ENCODE measurements around the gene WDFY2. TPM values are rescaled to one million over a fixed set of nuclear protein-coding genes. Genes with fewer than 3 reads are reported as not detected.

The WDFY2 gene
- total and polyA plus RNA-seq, 2 of the 13 experiments (the other 11 are each of a cell fraction or from before 2014, with no cell fraction given), result 22.6 to 27.0 TPM

DNA sequence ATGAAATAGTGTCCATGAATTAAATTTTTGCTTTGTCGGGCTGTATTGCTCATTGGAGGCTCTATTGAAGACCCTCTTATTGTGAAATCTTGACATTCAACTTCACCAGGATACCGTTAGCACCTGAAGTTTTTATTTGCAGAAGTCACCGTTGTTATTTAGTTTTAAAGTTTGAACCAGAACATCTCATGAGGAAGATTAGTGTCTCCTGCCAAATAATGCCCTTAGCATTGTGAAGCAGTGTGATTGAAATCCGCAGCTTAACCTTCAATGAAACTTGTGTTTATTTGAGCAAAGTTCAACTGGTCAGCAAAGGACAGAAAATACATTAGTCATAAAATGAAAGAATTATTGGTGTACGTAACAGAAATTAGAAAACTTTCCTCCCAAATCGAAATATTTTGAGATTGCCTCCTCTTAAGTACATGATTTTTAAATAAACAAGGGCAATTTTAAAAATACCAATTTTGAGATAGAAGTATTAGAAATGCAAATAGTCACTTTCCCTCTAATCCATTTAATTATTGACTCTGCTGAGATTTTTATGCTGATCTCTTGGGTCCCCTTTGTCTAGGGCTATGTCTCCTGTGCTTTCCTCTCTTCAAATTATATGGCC lies 84.4 kb downstream of the WDFY2 start (continued):
- TF ChIP-seq, protein P1, sequence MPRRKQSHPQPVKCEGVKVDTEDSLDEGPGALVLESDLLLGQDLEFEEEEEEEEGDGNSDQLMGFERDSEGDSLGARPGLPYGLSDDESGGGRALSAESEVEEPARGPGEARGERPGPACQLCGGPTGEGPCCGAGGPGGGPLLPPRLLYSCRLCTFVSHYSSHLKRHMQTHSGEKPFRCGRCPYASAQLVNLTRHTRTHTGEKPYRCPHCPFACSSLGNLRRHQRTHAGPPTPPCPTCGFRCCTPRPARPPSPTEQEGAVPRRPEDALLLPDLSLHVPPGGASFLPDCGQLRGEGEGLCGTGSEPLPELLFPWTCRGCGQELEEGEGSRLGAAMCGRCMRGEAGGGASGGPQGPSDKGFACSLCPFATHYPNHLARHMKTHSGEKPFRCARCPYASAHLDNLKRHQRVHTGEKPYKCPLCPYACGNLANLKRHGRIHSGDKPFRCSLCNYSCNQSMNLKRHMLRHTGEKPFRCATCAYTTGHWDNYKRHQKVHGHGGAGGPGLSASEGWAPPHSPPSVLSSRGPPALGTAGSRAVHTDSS (CRISPR knock-in tag; conservative IDR thresholded peaks at IDR 0.05), result no peak
- no peak for TF ChIP-seq ZNF792 (CRISPR knock-in tag; IDR thresholded peaks at IDR 0.05)
- TF ChIP-seq, protein P2, sequence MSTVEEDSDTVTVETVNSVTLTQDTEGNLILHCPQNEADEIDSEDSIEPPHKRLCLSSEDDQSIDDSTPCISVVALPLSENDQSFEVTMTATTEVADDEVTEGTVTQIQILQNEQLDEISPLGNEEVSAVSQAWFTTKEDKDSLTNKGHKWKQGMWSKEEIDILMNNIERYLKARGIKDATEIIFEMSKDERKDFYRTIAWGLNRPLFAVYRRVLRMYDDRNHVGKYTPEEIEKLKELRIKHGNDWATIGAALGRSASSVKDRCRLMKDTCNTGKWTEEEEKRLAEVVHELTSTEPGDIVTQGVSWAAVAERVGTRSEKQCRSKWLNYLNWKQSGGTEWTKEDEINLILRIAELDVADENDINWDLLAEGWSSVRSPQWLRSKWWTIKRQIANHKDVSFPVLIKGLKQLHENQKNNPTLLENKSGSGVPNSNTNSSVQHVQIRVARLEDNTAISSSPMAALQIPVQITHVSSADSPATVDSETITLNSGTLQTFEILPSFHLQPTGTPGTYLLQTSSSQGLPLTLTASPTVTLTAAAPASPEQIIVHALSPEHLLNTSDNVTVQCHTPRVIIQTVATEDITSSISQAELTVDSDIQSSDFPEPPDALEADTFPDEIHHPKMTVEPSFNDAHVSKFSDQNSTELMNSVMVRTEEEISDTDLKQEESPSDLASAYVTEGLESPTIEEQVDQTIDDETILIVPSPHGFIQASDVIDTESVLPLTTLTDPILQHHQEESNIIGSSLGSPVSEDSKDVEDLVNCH (CRISPR knock-in tag; IDR thresholded peaks at IDR 0.05), result no peak
- TF ChIP-seq SMC3 (IDR thresholded peaks at IDR 0.05; ENCODE audit: low read length), result no peak
- no peak for TF ChIP-seq DDIT3 (CRISPR knock-in tag; IDR thresholded peaks at IDR 0.05)
- no peak for TF ChIP-seq SP1 (IDR thresholded peaks at IDR 0.05)
- TF ChIP-seq SP1 (CRISPR knock-in tag; IDR thresholded peaks at IDR 0.05), result no peak
- TF ChIP-seq, protein P3, sequence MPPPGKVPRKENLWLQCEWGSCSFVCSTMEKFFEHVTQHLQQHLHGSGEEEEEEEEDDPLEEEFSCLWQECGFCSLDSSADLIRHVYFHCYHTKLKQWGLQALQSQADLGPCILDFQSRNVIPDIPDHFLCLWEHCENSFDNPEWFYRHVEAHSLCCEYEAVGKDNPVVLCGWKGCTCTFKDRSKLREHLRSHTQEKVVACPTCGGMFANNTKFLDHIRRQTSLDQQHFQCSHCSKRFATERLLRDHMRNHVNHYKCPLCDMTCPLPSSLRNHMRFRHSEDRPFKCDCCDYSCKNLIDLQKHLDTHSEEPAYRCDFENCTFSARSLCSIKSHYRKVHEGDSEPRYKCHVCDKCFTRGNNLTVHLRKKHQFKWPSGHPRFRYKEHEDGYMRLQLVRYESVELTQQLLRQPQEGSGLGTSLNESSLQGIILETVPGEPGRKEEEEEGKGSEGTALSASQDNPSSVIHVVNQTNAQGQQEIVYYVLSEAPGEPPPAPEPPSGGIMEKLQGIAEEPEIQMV (CRISPR knock-in tag; IDR thresholded peaks at IDR 0.05; ENCODE audit: low read depth), result no peak
- TF ChIP-seq, protein P4, sequence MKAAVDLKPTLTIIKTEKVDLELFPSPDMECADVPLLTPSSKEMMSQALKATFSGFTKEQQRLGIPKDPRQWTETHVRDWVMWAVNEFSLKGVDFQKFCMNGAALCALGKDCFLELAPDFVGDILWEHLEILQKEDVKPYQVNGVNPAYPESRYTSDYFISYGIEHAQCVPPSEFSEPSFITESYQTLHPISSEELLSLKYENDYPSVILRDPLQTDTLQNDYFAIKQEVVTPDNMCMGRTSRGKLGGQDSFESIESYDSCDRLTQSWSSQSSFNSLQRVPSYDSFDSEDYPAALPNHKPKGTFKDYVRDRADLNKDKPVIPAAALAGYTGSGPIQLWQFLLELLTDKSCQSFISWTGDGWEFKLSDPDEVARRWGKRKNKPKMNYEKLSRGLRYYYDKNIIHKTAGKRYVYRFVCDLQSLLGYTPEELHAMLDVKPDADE (CRISPR knock-in tag; IDR thresholded peaks at IDR 0.05), result no peak
- no peak for TF ChIP-seq FOSL1 (CRISPR knock-in tag; IDR thresholded peaks at IDR 0.05; ENCODE audit: borderline replicate concordance)
- no peak for TF ChIP-seq RFX1 (IDR thresholded peaks at IDR 0.05)
- no peak for TF ChIP-seq MXI1 (IDR thresholded peaks at IDR 0.05; ENCODE audit: borderline replicate concordance, low read depth, low read length)
- TF ChIP-seq, protein P5, sequence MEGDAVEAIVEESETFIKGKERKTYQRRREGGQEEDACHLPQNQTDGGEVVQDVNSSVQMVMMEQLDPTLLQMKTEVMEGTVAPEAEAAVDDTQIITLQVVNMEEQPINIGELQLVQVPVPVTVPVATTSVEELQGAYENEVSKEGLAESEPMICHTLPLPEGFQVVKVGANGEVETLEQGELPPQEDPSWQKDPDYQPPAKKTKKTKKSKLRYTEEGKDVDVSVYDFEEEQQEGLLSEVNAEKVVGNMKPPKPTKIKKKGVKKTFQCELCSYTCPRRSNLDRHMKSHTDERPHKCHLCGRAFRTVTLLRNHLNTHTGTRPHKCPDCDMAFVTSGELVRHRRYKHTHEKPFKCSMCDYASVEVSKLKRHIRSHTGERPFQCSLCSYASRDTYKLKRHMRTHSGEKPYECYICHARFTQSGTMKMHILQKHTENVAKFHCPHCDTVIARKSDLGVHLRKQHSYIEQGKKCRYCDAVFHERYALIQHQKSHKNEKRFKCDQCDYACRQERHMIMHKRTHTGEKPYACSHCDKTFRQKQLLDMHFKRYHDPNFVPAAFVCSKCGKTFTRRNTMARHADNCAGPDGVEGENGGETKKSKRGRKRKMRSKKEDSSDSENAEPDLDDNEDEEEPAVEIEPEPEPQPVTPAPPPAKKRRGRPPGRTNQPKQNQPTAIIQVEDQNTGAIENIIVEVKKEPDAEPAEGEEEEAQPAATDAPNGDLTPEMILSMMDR (CRISPR knock-in tag; IDR thresholded peaks at IDR 0.05), result no peak
- TF ChIP-seq HNF1B (CRISPR knock-in tag; IDR thresholded peaks at IDR 0.05), result no peak

All from HepG2 (cell line).